Liver (tissue), 9 donors: Measurements from ENCODE around the gene TMEM44. TPM values are rescaled to one million over a fixed set of nuclear protein-coding genes. Genes with fewer than 3 reads are reported as not detected.

Experiments
- DNase-seq: peaks from one replicate; pipeline ENCODE4 v3.0.0-alpha.2; 2017; ENCODE audit warnings: low spot score
- H3K27ac ChIP-seq, 2 donors: one replicate each; pipeline ENCODE4 v1.7.0; 2013; ENCODE audit warnings: inconsistent platforms in 2 of 2, low read length in 2 of 2, control low read depth in 1 of 2, low read depth in 1 of 2, mild to moderate bottlenecking in 1 of 2
- H3K27me3 ChIP-seq, 4 donors: one replicate each; pipeline versions ENCODE4 v1.6.1 to v1.7.0; 2013; ENCODE audit warnings: low read length in 3 of 4, inconsistent platforms in 1 of 4, mild to moderate bottlenecking in 1 of 4, moderate library complexity in 1 of 4; ENCODE audit not compliant: control insufficient read depth in 4 of 4, insufficient read depth in 4 of 4
- H3K36me3 ChIP-seq, 4 donors: one replicate each; pipeline versions ENCODE4 v1.6.1 to v1.7.0; 2013; ENCODE audit warnings: low read length in 3 of 4, mild to moderate bottlenecking in 3 of 4, low read depth in 1 of 4, moderate library complexity in 1 of 4; ENCODE audit not compliant: control insufficient read depth in 4 of 4, insufficient read depth in 3 of 4
- H3K4me1 ChIP-seq, 4 donors: one replicate each; pipeline versions ENCODE4 v1.6.1 to v1.7.0; 2013; ENCODE audit warnings: low read length in 3 of 4, mild to moderate bottlenecking in 3 of 4, moderate library complexity in 1 of 4; ENCODE audit not compliant: control insufficient read depth in 4 of 4, insufficient read depth in 4 of 4
- H3K4me3 ChIP-seq, 3 donors: one replicate each; pipeline versions ENCODE4 v1.6.1 to v1.7.0; 2013; ENCODE audit warnings: low read length in 3 of 3, control low read depth in 1 of 3, low read depth in 1 of 3, mild to moderate bottlenecking in 1 of 3
- H3K9ac ChIP-seq, 2 donors: one replicate each; pipeline ENCODE4 v1.7.0; 2013; ENCODE audit warnings: low read length in 2 of 2, mild to moderate bottlenecking in 2 of 2, moderate library complexity in 2 of 2, control low read depth in 1 of 2, low read depth in 1 of 2
- H3K9me3 ChIP-seq, 4 donors: one replicate each; pipeline versions ENCODE4 v1.6.1 to v1.7.0; 2013; ENCODE audit warnings: low read length in 3 of 4; ENCODE audit not compliant: control insufficient read depth in 4 of 4
- ATF3 ChIP-seq: IDR thresholded peaks from 2 replicates; pipeline ENCODE4 v1.6.1; 2016; ENCODE audit warnings: antibody characterized with exemption
- CTCF ChIP-seq: fragments of 150-350 bp; IDR thresholded peaks from 2 replicates; pipeline ENCODE4 v1.5.1; 2017; ENCODE audit warnings: improper control_type of control experiment, low read depth, low read length; ENCODE audit not compliant: missing input control
- EGR1 ChIP-seq, 2 donors: IDR thresholded peaks; 2 replicates each; pipeline ENCODE4 v1.6.1; 2016 to 2018; ENCODE audit warnings: antibody characterized with exemption in 2 of 2, low read depth in 2 of 2
- FOXA1 ChIP-seq: IDR thresholded peaks from 2 replicates; pipeline ENCODE4 v1.6.1; 2016; ENCODE audit warnings: antibody characterized with exemption
- FOXA2 ChIP-seq: IDR thresholded peaks from 2 replicates; pipeline ENCODE4 v1.6.1; 2016; ENCODE audit warnings: antibody characterized with exemption
- GABPA ChIP-seq, 2 donors: IDR thresholded peaks in 1 of 2; conservative IDR thresholded peaks in 1 of 2; 2 replicates each; pipeline ENCODE4 v1.6.1; 2016; ENCODE audit warnings: antibody characterized with exemption in 2 of 2, mild to moderate bottlenecking in 1 of 2, moderate library complexity in 1 of 2
- HNF4A ChIP-seq, 2 donors: conservative IDR thresholded peaks; 2 replicates each; pipeline ENCODE4 v1.6.1; 2016; ENCODE audit warnings: antibody characterized with exemption in 2 of 2, mild to moderate bottlenecking in 2 of 2
- HNF4G ChIP-seq: IDR thresholded peaks from 2 replicates; pipeline ENCODE4 v1.6.1; 2016; ENCODE audit warnings: antibody characterized with exemption
- JUND ChIP-seq, 2 donors: IDR thresholded peaks; 2 replicates each; pipeline ENCODE4 v1.6.1; 2016; ENCODE audit warnings: antibody characterized with exemption in 2 of 2
- MAX ChIP-seq: IDR thresholded peaks from 2 replicates; pipeline ENCODE4 v1.6.1; 2016; ENCODE audit warnings: antibody characterized with exemption
- NR2F2 ChIP-seq: IDR thresholded peaks from 2 replicates; pipeline ENCODE4 v1.6.1; 2016; ENCODE audit warnings: antibody characterized with exemption
- RAD21 ChIP-seq, 2 donors: IDR thresholded peaks; 2 replicates each; pipeline ENCODE4 v1.6.1; 2016; ENCODE audit warnings: antibody characterized with exemption in 2 of 2, mild to moderate bottlenecking in 2 of 2
- RXRA ChIP-seq, 2 donors: IDR thresholded peaks; 2 replicates each; pipeline ENCODE4 v1.6.1; 2017 to 2018; ENCODE audit warnings: antibody characterized with exemption in 2 of 2, mild to moderate bottlenecking in 1 of 2
- SP1 ChIP-seq: IDR thresholded peaks from 2 replicates; pipeline ENCODE4 v1.6.1; 2018; ENCODE audit warnings: antibody characterized with exemption, mild to moderate bottlenecking
- TAF1 ChIP-seq: conservative IDR thresholded peaks from 2 replicates; pipeline ENCODE4 v1.6.1; 2016; ENCODE audit warnings: antibody characterized with exemption, mild to moderate bottlenecking
- YY1 ChIP-seq: IDR thresholded peaks from 2 replicates; pipeline ENCODE4 v1.6.1; 2016; ENCODE audit warnings: antibody characterized with exemption, mild to moderate bottlenecking
- WGBS: extraction: QIAGEN DNeasy Blood & Tissue Kit; methylation state at CpG from one replicate; pipeline ENCODE4 v1.1.7; 2013; 5-methylcytosine and 5-hydroxymethylcytosine counted together
- polyA plus RNA-seq, 2 donors: library from polyadenylated mRNA; stranded (reverse) in 1 of 2; unstranded in 1 of 2; fragments of 200-250 nt in 1 of 2; fragments of >200 nt in 1 of 2; fragmentation: Nextera tagmentation in 1 of 2; extraction: Ambion mirVana in 1 of 2; gene quantifications; one replicate each; pipeline versions ENCODE4 v1.2.1 to v1.2.3, GENCODE V29; 2013 to 2015
- total RNA-seq, 2 donors: library from RNA; depleted of rRNA; stranded (reverse); fragments of >200 nt; gene quantifications; one replicate each; pipeline ENCODE4 v1.2.3, GENCODE V29; 2014
- donor health status: healthy.
- donor health status: healthy.
- donor health status: healthy.
- donor health status: healthy.
- donor health status: healthy.

Gene TMEM44
- total and polyA plus RNA-seq, 4 donors = 1.8 to 5.0 (median 3.2) TPM

GRCh38 chr3:194569252-194569651 is 64.0 kb downstream of the TMEM44 start:
- 90% methylated on average over 12 of the region's 12 CpGs for WGBS
- H3K9me3 ChIP-seq = no peaks in the 10 kb centered on the region
- no peak for TF ChIP-seq YY1
- no peak for TF ChIP-seq SP1

GRCh38 chr3:194565597-194566190 is 67.5 kb downstream of the TMEM44 start:
- no peak for DNase-seq
- no peak overlapping the region for H3K4me3 ChIP-seq
- no peak overlapping the region for H3K9ac ChIP-seq
- peaks cover 0 to 10% (median 7%) of the 10 kb centered on the region in 4 donors for H3K4me1 ChIP-seq
- TF ChIP-seq YY1 (no peak), GABPA (IDR thresholded peaks at IDR 0.05 in 1 of 2, conservative IDR thresholded peaks at IDR 0.05 in 1 of 2) (no peak), RXRA (IDR thresholded peaks at IDR 0.05) (no peak), RAD21 (IDR thresholded peaks at IDR 0.05) (no peak), HNF4G (no peak), SP1 (no peak), MAX (no peak)
- WGBS = 88% methylated on average over 9 of the region's 9 CpGs
- no peaks in the 10 kb centered on the region for H3K27me3 ChIP-seq
- no peaks in the 10 kb centered on the region for H3K36me3 ChIP-seq
- no peak overlapping the region for H3K27ac ChIP-seq
- H3K9me3 ChIP-seq = no peaks in the 10 kb centered on the region

More at GRCh38 chr3:194569252-194569651, 64.0 kb downstream of the TMEM44 start:
- Histone ChIP-seq H3K27me3 (no peaks in the 10 kb centered on the region), H3K9ac (no peak overlapping the region), H3K4me3 (no peak overlapping the region), H3K36me3 (no peaks in the 10 kb centered on the region), H3K27ac (no peak overlapping the region), H3K4me1 (peaks cover 2 to 6% (median 4%) of the 10 kb centered on the region in 4 donors)
- DNase-seq = no peak

DNA sequence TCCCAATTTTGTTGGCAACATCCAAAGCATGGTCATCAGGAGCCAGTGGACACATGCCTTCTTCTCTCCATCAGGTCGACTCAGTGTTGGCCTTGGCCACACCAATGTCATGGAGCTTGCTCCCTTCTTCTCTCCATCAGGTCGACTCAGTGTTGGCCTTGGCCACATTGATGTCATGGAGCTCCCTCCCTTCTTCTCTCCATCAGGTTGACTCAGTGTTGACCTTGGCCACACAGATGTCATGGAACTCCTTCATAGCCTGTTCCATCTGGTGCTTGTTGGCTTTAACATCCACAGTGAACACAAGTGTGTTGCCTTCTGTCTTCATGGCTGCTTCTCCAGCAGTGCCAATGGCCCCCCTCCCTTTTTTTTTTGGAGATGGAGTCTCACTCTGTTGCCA is 70.2 kb downstream of the TMEM44 start:
- no peak for DNase-seq
- no peaks in the 10 kb centered on the region for H3K36me3 ChIP-seq
- H3K27me3 ChIP-seq = no peaks in the 10 kb centered on the region
- no peak overlapping the region for H3K27ac ChIP-seq
- H3K9me3 ChIP-seq = no peaks in the 10 kb centered on the region
- peaks cover 6 to 25% (median 18%) of the 10 kb centered on the region in 4 donors for H3K4me1 ChIP-seq
- TF ChIP-seq NR2F2 = no peak
- TF ChIP-seq FOXA1 = no peak
- no peak for TF ChIP-seq HNF4A (conservative IDR thresholded peaks at IDR 0.05)
- TF ChIP-seq RAD21 (IDR thresholded peaks at IDR 0.05) = no peak
- no peak for TF ChIP-seq JUND (IDR thresholded peaks at IDR 0.05)
- no peak for TF ChIP-seq FOXA2
- TF ChIP-seq HNF4G = no peak
- no peak for TF ChIP-seq CTCF
- TF ChIP-seq ATF3 = no peak
- no peak for TF ChIP-seq MAX
- no peak for TF ChIP-seq YY1
- TF ChIP-seq EGR1 (IDR thresholded peaks at IDR 0.05; ENCODE audit: low read depth in 2 of 2) = no peak
- no peak for TF ChIP-seq TAF1
- 95% methylated on average over 2 of the region's 2 CpGs for WGBS
- H3K4me3 ChIP-seq = no peak overlapping the region
- no peak overlapping the region for H3K9ac ChIP-seq
